ENCODE data around the gene ZNF74.

- TF ChIP-seq POLR2A (IDR thresholded peaks at IDR 0.05) (no peak), CTCF (IDR thresholded peaks at IDR 0.05) (no peak)
Measured at GRCh38 chr22:20388200-20388599, 5.8 kb upstream of the ZNF74 start.
